HPDE6-E6E7 (cell line): ENCODE data around the gene RSL1D1.
"Not testable (repeated sequence)": the region's sequence is repeated elsewhere in the genome, so short reads cannot be mapped to it uniquely, and the experiment has no call there.

Experiments used
- DNase-seq: peaks from one replicate; pipeline ENCODE4 v3.0.0; 2011; ENCODE audit warnings: missing footprints; ENCODE audit errors: extremely low spot score

RSL1D1 gene

DNA sequence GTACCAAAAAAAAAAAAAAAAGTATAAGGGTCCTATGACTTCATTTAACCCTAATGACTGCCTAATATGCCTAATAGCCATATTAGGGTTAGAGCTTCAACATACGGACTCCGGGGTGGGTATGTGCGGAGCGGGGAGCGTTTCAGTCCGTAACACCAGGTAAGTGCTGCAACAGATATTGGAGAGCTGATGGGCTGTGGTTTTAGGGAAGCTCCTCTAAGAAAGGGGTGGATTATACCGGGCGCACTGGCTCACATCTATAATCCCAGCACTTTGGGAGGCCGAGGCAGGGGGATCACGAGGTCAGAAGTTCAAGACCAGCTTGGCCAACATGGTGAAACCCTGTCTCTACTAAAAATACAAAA is 52.3 kb downstream of the RSL1D1 start:
- DNase-seq: no peak

DNA sequence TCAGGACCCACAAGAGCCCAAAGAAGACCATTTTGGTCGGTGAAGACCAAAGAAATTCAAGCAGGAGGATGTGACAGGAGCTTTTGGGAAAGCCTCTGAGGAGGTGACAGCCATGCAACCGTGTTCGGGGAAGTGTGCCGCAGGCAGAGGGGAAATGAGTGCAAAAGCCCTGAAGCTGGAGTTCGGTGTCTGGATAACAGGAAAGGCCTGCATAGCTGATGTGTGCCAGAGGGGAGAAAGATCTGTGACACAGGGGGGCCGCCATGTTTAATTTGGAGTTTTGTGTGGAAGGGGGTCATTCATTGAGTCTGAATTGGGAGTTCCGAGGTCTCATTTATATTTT is 53.4 kb downstream of the RSL1D1 start:
- DNase-seq: no peak

DNA sequence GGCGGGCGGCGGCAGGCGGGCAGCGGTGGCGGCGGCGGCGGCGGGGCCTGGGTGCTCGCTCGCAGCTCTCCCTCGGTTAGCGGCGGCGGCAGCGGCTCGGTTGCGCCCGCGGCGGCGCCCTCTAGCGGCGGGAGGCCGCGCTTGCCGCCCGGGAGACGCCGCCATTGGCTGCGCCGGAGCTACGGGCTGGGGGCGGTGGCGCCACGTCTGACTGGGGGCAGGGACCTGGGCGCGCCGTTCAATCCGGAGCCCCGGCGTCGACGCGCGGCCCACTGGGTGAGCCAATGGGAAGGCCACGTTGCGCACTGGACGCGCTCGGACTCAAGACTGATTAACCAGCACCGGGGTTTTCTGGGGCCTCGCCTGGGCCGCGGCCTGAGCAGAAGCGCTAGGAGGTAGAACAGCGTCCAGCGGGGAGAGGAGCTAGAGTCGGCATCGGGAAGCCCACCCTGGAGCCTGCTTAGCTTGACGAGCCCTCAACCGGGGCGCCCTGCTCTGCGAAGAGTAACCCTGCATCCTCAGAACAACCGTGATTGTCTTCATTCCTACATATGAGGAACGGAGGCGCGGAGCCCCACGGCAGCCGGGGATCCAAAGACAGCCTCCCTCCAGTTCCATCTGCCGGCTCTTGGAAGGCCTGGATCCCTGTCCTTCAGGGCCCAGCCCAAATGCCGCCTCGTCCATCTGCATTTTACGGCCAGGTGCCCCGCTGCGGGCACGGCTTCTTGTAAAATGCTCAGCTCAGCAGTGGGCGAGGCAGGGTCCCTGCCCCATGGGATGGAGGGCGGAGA is 54.0 kb downstream of the RSL1D1 start, which contains the start of gene ZC3H7A:
TSS of gene ZC3H7A (minus strand) at position 93 of the 791 bp plus-strand sequence. CDS start 14,904 bp downstream, outside the sequence.
- DNase-seq: peak; percentile 95

DNA sequence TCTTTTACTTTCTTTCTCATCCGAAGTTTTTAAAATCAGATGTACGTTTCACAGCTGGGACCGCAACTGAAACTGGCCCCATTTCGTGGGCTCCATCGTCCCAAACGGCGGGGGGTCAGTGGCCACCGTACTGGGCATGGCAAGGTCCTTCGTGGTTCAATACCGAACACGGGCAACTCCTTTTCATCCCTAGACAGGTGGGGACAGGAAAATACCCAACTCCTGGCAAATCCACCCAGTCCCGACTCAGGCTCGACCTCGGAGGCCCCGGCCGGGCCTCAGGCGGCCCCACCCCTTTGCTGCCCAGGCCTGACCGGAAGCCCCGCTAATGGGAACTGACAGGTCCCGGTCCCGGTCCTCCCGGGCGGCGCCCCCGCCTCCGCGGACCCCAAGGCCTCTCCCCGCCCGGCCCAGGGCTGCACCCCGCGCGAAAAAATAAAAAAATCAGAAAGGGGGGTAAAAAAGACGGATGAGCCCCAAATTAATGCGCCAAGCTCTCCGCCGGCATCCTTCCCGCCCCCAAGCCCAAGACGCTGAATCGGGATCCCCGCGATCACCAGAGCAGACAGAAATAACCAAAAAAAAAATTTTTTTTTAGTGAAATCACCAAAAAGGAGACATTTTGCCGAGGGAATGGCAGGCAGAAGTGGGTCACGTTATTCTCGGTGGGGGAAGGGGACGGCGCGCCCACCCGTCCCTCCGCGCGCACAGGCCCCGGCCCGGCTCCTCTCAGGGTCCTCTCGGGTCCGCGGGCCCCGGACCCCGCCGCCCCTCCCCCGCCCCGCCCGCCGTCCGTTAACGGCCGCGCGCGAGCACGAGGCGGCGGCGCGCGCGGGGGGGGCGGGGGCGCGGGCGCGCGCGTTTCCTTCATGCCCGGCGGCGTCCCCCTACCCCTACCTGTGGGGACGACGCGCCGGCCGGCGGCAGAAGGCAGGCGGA is 54.8 kb downstream of the RSL1D1 start:
- no peak for DNase-seq

DNA sequence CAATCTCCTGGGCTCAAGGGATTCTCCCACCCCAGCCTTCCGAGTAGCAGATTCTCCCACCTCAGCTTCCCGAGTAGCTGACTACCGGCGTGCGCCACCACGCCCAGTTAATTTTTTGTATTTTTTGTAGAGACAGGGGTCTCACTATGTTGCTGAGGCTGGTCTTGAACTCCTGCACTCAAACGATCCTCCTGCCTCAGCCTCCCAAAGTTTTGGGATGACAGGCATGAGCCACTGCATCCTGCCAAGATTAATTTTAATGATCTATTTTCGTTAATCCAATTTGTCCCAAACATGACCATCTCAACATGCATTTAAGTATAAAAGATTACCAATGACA is 55.5 kb downstream of the RSL1D1 start:
- DNase-seq: no peak

DNA sequence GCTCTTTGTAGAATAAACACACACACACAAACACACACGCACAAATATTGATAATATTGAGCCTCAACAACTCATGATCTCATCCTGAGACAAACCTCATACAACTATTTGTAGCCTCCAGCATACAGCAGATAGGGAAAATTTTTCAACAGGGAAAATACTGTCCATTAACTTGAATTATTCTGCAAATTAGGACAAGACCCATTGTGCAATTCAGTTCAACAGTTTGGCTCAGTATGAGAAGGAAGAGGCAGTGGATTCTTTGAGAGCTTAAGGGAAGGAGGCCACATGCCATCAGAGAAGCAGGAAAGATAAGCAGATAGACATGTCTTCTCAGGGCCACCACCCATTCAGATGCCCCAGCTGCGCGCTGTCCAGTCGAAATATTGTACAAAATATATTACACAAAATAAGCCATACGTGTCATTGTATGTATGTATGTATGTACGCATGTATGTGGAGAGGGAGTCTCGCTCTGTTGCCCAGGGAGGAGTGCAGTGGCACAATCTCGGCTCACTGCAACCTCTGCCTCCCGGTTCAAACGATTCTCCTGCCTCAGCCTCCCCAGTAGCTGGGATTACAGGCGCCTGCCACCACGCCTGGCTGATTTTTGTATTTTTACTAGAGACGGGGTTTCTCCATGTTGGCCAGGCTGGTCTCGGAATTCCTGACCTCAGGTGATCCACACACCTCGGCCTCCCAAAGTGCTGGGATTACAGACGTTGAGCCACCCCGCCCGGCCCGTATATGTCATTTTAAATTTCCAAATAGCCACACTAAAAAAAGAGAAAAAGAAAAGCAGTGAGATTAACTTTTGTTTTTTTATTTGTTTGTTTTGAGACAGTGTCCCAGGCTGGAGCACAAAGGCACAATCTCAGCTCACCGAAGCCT is 56.1 kb downstream of the RSL1D1 start:
- DNase-seq: no peak

DNA sequence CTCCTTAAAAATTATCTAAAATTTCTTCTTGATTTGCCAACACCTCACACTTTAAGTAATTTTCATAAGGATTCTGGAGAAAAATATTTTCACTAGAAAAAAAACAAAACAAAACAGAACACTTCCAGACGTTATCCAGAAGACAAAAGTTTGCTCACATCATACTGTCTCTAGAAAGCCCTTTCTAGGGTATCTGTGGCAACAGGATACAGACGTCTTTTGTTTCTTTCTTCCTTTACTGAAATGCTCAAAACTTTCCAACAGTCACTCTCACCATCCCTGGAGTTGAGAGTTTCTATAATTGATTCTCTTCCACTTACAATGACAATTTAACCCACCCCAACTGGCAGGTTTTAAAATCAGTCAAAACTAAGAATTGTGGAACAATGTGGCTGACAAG is 56.9 kb downstream of the RSL1D1 start:
- no peak for DNase-seq

DNA sequence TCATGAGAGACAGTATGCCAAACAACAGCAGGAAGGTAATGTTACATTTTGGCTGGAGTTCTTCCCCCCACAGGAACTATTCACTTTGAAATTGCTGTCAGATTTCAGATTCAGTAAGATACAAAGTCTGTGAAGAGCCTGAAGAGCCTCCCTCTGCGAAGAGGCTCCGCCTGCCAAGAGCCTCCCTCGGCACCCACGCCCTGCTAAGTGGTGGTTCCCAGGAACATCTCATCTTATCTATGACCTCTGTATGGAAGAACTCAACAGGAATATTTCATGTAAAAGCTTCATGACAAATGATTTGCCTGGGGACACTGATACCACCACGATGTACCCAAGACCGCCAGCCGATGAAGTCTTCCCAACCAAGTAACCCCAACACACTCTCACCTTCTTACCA is 57.5 kb downstream of the RSL1D1 start:
- DNase-seq: no peak

DNA sequence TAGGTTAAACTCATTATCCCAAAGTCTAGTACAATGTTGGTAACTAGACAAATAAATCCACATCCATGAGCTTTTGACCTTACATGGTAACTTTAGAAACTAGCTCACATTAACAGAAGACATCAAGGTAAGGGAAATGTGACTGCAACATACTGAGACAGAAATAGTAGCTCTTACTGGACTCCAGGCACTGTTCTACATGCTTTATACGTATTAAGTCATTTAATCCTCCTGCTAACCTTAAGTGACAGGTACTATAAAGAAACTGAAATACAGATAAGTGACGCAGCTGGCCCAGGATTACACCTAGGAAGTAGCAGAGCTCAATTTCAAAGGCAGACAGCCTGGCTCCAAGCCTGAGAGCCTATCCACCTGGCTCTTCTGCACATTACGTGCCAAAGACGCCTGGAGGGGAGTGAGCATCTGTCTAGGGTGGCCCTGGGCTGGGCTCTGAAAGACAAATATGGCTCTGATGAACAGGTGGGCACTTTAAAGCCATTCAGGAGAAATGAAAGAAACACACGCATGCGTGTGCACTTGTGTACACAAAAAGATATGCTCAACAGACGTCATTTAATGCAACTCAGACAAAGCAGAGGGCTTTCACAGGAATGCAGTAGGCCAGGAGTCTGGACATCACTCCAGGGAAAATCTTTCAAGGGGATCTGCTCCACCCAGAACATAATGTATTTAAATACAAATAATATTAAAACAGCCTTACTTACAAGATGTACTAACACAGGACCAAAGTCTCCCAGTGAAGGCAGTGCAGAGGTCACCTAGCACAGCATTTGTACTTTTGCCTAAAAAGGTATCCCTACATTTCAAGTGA is 58.7 kb downstream of the RSL1D1 start:
- DNase-seq: no peak

DNA sequence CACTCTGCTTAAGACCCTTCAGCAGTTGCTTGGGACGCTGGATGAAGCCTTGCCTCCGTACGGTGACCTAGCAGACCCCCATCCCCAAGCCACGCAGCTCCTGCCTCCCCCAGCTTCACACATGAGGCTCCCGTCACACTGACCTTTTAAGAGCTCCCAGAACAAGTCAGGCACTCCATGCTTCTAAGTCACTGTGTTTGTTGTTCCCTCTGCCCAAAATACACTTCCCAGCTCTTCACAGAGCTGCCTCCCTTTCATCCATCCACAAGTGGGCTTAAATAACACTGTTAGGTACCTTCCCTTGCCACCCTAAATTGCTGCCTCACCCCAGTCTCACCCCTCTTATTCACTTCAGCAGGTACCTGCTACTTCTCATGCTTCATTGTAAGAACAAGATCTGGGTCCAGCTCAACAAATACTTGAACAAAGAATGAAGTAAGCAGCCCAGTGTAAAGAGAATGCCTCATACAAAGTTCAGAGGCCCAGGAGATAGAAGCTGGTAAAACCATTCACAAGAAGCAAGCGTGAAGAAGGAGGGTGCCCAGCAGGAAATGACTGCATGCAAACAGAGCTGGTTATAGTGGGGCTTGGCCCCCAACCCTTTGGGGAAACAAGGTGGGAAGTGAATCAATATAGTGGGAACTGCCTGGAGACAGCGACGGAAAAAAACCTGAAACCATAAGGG is 60.1 kb downstream of the RSL1D1 start:
- DNase-seq: no peak

DNA sequence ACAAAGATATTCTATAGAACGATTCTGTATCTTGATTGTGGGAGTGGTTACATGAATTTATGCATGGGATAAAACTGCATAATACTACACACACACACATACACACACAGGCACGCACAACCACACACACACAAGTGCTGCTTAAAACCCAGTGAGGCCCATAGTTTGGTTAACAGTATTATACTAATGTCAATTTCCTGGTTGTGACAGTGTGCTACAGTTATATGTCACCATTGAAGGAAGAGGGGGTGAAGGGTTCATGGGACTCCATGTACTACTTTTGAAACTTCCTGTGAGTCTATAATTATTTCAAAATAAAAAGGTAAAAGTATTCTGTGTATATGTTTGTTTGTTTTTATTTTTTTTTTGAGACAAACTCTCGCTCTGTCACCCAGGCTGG is 62.4 kb downstream of the RSL1D1 start:
- no peak for DNase-seq

DNA sequence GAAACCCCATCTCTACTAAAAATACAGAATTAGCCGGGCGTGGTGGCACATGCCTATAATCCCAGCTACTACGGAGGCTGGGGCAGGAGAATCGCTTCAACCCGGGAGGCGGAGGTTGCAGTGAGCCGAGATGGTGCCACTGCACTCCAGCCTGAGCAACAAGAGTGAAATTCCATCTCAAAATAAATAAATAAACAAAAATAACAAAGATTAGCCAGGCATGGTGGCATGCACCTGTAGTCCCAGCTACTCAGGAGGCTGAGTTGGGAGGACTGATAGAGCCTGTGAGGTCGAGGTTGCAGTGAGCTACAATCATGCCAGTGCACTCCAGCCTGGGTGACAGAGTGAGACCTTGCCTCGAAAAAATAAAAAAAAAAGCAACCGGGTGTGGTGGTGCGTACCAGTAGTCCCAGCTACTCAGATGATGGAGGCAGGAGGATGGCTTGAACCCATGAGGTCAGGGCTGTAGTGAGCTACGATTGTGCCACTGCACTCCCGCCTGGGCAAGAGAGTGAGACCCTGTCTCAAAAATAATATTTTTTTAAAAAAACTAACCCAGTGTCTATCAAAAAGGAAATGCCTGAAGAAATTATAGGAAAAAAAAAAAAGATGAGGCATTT is 66.3 kb downstream of the RSL1D1 start:
- DNase-seq: not testable (repeated sequence)

DNA sequence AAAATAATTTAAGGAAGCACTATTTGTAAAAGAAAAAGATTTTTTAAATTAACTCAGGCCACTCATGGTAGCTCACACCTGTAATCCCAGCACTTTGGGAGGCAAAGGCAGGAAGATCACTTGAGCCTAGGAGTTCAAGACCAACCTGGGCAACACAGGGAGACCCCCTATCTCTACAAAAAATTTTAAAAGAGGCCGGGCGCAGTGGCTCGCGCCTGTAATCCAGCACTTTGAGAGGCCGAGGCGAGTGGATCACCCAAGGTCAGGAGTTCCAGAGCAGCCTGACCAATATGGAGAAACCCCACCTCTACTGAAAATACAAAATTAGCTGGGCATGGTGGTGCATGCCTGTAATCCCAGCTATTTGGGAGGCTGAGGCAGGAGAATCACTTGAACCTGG is 67.0 kb downstream of the RSL1D1 start:
- not testable (repeated sequence) for DNase-seq

DNA sequence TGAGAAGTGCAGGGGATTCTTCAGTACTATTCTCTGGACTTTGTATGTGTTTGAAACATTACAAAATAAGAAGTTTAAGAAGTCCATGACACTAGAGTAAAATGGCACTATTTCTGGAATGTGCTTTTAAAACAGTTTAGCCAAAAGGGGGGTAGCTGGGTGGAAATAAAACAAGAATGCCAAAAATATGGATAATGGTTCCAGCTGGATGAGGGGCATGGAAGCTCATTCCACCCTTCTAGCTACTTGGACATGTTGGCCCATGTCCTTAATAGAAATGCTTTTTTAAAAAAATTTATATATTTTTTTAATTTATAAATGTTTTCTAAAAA is 67.3 kb downstream of the RSL1D1 start:
- no peak for DNase-seq
